ENCODE results near the gene RNF220. TPM values are rescaled to one million over a fixed set of nuclear protein-coding genes. Genes with fewer than 3 reads are reported as not detected.
A peak's percentile ranks its signal among the peaks of the same experiment; 100 is the strongest.

Gene RNF220
- total and polyA plus RNA-seq, 8 donors, result 50.8 to 108 (median 91.3) TPM

DNA sequence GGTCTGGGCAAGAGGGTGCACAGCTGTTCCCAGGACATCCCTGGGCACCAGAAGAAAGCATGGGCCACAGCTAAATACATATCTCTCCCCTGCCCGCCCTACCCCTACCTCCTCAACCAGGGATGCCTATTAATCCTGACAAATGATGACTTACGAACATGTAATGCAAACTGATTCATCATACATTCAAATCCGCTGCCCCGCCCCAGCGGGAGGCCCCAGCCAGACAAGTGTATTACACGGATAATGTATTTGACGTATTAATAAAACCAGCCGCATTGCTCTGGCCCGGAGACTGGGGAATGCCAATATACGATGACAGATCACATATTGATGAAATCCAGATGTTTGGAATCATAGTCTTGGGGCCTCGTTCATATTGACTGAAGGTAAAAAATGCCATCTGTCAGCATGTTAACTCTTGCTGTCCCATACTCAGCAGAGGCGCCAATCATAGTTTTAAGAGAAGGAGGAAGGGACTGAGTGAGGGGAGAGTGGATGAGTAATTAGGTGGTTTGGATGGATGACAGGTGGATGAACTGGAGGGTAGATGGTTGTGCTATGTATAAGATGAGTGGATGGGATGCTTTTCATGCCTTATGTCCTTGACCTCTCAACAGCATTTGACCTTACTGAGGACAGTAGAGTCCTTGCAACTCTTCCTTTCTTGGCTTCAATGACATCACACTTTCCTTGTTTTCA lies 201.0 kb downstream of the RNF220 start:
- TF ChIP-seq, protein P1, sequence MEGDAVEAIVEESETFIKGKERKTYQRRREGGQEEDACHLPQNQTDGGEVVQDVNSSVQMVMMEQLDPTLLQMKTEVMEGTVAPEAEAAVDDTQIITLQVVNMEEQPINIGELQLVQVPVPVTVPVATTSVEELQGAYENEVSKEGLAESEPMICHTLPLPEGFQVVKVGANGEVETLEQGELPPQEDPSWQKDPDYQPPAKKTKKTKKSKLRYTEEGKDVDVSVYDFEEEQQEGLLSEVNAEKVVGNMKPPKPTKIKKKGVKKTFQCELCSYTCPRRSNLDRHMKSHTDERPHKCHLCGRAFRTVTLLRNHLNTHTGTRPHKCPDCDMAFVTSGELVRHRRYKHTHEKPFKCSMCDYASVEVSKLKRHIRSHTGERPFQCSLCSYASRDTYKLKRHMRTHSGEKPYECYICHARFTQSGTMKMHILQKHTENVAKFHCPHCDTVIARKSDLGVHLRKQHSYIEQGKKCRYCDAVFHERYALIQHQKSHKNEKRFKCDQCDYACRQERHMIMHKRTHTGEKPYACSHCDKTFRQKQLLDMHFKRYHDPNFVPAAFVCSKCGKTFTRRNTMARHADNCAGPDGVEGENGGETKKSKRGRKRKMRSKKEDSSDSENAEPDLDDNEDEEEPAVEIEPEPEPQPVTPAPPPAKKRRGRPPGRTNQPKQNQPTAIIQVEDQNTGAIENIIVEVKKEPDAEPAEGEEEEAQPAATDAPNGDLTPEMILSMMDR (IDR thresholded peaks at IDR 0.05), result no peak
- Histone ChIP-seq H3K4me1 (no peaks in the 10 kb centered on the region), H3K27me3 (peaks cover 0 to 9% of the 10 kb centered on the region in 2 donors), H3K27ac (no peak overlapping the region), H3K36me3 (no peaks in the 10 kb centered on the region), H3K4me3 (no peak overlapping the region), H3K9me3 (no peaks in the 10 kb centered on the region)
- intact Hi-C loops (cut with DNase I), result no loop called here
- DNase-seq, result no peak
- ATAC-seq, result no peak

DNA sequence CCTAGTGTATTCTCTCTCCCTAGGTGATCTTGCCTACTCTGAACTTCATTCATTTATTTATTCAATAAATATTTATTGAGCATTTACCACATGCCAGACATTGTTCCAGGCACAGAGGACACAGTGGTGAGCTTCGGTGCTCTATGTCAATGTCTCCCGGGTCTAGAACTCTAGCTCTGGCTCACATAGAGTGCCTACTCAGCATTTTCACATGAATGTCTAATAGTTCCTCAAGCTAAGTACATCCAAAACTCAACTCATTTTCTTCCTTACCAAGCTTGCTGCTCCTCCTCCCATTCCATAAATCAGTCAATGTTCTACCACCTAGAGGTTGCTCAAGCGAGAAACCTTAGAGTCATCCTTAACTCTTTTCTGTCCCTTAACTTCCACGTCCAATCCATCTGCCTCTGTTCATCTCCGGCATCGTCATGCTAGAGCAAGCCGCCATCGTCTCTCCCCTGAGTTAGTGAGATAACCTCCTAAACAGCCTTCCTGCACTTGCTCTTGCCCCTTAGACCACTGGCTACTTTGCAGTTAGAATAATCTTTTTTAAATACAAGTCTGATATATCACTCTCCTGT lies 201.7 kb downstream of the RNF220 start:
- Histone ChIP-seq H3K36me3 (no peaks in the 10 kb centered on the region), H3K27me3 (peaks cover 0 to 9% of the 10 kb centered on the region in 2 donors), H3K4me3 (no peak overlapping the region), H3K27ac (no peak overlapping the region), H3K9me3 (no peaks in the 10 kb centered on the region), H3K4me1 (no peaks in the 10 kb centered on the region)
- no peak for ATAC-seq
- TF ChIP-seq, protein P1 (IDR thresholded peaks at IDR 0.05), result no peak
- intact Hi-C loops (cut with DNase I), result no loop called here
- DNase-seq, result no peak

DNA sequence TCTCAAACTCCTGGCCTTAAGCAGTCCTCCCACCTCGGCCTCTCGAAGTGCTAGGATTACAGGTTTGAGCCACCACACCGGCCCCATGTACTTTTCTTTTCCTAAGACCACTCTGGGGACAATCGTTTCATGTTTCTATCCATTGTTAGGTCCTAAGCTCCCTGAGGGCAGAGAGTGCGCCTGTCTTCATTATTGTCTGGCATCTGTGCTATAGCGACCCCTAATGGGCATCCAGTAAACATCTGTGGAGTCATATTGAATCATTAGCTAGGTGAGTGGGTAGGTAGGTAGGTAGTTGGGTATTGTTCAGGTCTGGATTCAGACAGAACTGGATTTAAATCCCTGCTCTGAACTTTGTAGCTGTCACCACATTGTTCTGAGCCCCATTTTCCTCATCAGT lies 203.1 kb downstream of the RNF220 start:
- H3K9me3 ChIP-seq, result no peaks in the 10 kb centered on the region
- no peak overlapping the region for H3K27ac ChIP-seq
- ATAC-seq (no peak), DNase-seq (no peak)
- no peak overlapping the region for H3K4me3 ChIP-seq
- peaks cover 0 to 9% of the 10 kb centered on the region in 2 donors for H3K27me3 ChIP-seq
- intact Hi-C loops (cut with DNase I), result no loop called here
- H3K36me3 ChIP-seq, result no peaks in the 10 kb centered on the region
- TF ChIP-seq, protein P1 (IDR thresholded peaks at IDR 0.05), result no peak
- no peaks in the 10 kb centered on the region for H3K4me1 ChIP-seq

DNA sequence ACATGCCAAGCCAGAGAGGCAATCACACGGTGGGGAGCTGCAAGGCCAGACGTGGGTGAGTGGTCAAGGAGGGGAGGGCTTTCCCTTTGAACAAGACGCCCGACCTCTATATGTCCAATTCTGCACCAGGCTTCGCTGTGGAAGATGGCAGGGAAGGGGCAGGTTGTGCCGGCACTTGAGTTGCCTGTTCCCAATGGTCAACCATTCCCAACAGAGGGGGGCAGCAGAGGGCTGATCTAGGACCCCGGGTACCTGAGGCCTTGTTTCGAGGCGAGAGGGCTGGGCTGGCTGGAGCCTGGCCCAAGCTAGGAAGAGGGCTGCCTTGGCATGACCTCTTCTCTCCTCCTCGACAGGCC lies 204.3 kb downstream of the RNF220 start:
- Histone ChIP-seq H3K4me3 (no peak overlapping the region), H3K27ac (no peak overlapping the region), H3K4me1 (no peaks in the 10 kb centered on the region), H3K36me3 (no peaks in the 10 kb centered on the region), H3K27me3 (peaks cover 0 to 9% of the 10 kb centered on the region in 2 donors), H3K9me3 (no peaks in the 10 kb centered on the region)
- TF ChIP-seq, protein P1 (IDR thresholded peaks at IDR 0.05), result peak; percentile 31 to 32
- ATAC-seq (peak; percentile 55), DNase-seq (no peak)
- intact Hi-C loops (cut with DNase I), result no loop called here

DNA sequence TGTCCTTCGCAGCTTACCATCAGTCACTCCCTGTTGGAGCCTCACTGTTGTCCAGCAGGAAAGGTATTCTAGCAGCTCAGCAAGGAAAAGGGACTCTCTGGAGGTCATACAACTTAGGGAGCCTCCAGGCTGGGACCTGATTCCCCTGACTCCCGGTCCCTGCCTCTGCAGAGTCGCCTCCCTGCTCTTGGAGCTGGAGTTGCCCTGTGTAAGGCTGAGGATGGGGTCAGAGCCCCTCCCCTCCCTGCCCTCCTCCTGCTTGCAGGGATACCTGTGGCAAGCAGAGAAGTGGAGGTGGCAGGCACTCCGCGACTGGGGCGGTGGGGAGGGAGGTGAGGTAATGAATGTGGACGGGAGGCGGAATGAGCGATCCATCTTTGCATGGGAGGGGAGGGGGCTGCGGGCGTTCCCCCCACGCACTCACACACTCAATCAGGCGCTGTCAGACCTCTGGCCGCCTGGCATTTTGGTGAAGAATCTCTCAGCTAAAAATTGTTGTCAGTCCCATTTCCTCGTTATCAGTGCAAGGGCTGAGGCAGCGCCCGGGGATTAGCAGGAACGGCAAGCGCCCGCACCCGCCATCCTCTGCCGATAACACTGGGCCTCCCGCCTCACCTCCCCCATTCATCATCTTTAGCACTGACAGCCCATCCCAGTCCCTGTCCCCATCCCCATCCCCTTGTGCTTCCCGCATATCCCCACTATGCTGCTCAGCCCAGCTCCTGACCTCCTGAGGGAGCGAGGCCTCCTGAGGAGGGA lies 204.9 kb downstream of the RNF220 start:
- no peak for ATAC-seq
- Histone ChIP-seq H3K9me3 (no peaks in the 10 kb centered on the region), H3K27ac (no peak overlapping the region), H3K36me3 (no peaks in the 10 kb centered on the region), H3K27me3 (peaks cover 0 to 9% of the 10 kb centered on the region in 2 donors), H3K4me1 (no peaks in the 10 kb centered on the region), H3K4me3 (no peak overlapping the region)
- DNase-seq, result no peak
- intact Hi-C loops (cut with DNase I), result no loop called here
- TF ChIP-seq, protein P1 (IDR thresholded peaks at IDR 0.05), result no peak
